Kidney (tissue), 14 donors: ENCODE measurements around the gene QSER1. TPM values are rescaled to one million over a fixed set of nuclear protein-coding genes. Genes with fewer than 3 reads are reported as not detected.
"Not testable (repeated sequence)": the region's sequence is repeated elsewhere in the genome, so short reads cannot be mapped to it uniquely, and the experiment has no call there.

Experiments used
- DNase-seq, 5 donors: peaks; one replicate each; pipeline ENCODE4 v3.0.0-alpha.2; 2013 to 2020
- FAIRE-seq: peaks from 2 replicates; lab custom pipeline; 2012; peaks lifted over from hg19 to GRCh38; lab: Jason Lieb, UNC
- H3K27ac ChIP-seq, 2 donors: one replicate each; pipeline ENCODE4 v1.7.0; 2013; ENCODE audit warnings: low read depth in 2 of 2, low read length in 2 of 2, inconsistent platforms in 1 of 2
- H3K27me3 ChIP-seq: one replicate; pipeline ENCODE4 v1.7.1; 2013; ENCODE audit warnings: low read length, inconsistent platforms; ENCODE audit not compliant: control insufficient read depth, insufficient read depth
- H3K36me3 ChIP-seq, 3 donors: one replicate each; pipeline versions ENCODE4 v1.7.0 to v1.7.1; 2013; ENCODE audit warnings: low read length in 3 of 3, control low read depth in 1 of 3, inconsistent platforms in 1 of 3; ENCODE audit not compliant: insufficient read depth in 3 of 3, control insufficient read depth in 2 of 3
- H3K4me1 ChIP-seq, 3 donors: one replicate each; pipeline versions ENCODE4 v1.7.0 to v1.7.1; 2013; ENCODE audit warnings: low read length in 3 of 3, inconsistent platforms in 1 of 3, low read depth in 1 of 3; ENCODE audit not compliant: control insufficient read depth in 2 of 3, insufficient read depth in 2 of 3
- H3K4me3 ChIP-seq, 3 donors: one replicate each; pipeline versions ENCODE4 v1.7.0 to v1.8.1; 2013; ENCODE audit warnings: low read length in 3 of 3, control low read depth in 1 of 3, inconsistent platforms in 1 of 3
- H3K9ac ChIP-seq, 3 donors: one replicate each; pipeline versions ENCODE4 v1.7.0 to v1.7.1; 2013; ENCODE audit warnings: low read length in 3 of 3, control low read depth in 1 of 3, inconsistent platforms in 1 of 3
- H3K9me3 ChIP-seq, 3 donors: one replicate each; pipeline versions ENCODE4 v1.7.0 to v1.7.1; 2013; ENCODE audit warnings: low read length in 3 of 3, control low read depth in 1 of 3, inconsistent platforms in 1 of 3; ENCODE audit not compliant: control insufficient read depth in 2 of 3, insufficient read depth in 1 of 3
- CTCF ChIP-seq: IDR thresholded peaks from 3 replicates; pipeline ENCODE4 v1.5.1; 2012; ENCODE audit warnings: mild to moderate bottlenecking, moderate library complexity, borderline replicate concordance; ENCODE audit not compliant: insufficient read depth; ENCODE audit errors: extremely low read depth
- intact Hi-C: fragments of 100-400 bp; cut with DNase I; formaldehyde crosslinking; loops from one replicate; pipeline ENCODE4 v1.11.1; 2022
- polyA plus RNA-seq: library from polyadenylated mRNA; stranded (reverse); fragments of 350-450 nt; fragmentation: Illumina TruSeq; extraction: RNeasy Lipid Tissue Mini Kit (QIAGEN cat#74804); gene quantifications from one replicate; pipeline ENCODE4 v1.2.3, GENCODE V29; 2014; ENCODE audit warnings: low read depth, low replicate concordance; ENCODE audit not compliant: insufficient read depth
- total RNA-seq: library from RNA; stranded (reverse); fragmentation: NEBNext Ultra II Directional; extraction: Animal tissue kit (Norgen Biotek cat#: 25700); gene quantifications from one replicate; pipeline ENCODE4 v1.2.1, GENCODE V29; 2021
- donor health status: control.
- donor health status: control.
- donor health status: control.
- donor health status: control.
- donor health status: control.
- donor health status: DM: yes; HTN: yes; CAD: no.
- donor health status: Normal renal cell carcinoma (clear cell type).

The QSER1 gene
- total and polyA plus RNA-seq, 2 donors from 2014 or later, result 2.8 to 27.4 TPM

GRCh38 chr11:33027846-33028536 lies 135.4 kb downstream of the QSER1 start:
- no peaks in the 10 kb centered on the region for H3K27me3 ChIP-seq
- no peaks in the 10 kb centered on the region for H3K9me3 ChIP-seq
- TF ChIP-seq CTCF, result no peak
- DNase-seq (no peak), FAIRE-seq (no peak)
- H3K4me3 ChIP-seq, result no peak overlapping the region
- H3K36me3 ChIP-seq, result no peaks in the 10 kb centered on the region
- H3K9ac ChIP-seq, result no peak overlapping the region
- intact Hi-C loops, result no loop called here
- no peaks in the 10 kb centered on the region for H3K4me1 ChIP-seq
- H3K27ac ChIP-seq, result no peak overlapping the region

- no peaks in the 10 kb centered on the region for H3K36me3 ChIP-seq
- intact Hi-C loops, result no loop called here
- H3K4me1 ChIP-seq, result no peaks in the 10 kb centered on the region
- H3K9ac ChIP-seq, result no peak overlapping the region
- H3K27me3 ChIP-seq, result no peaks in the 10 kb centered on the region
- H3K9me3 ChIP-seq, result no peaks in the 10 kb centered on the region
- no peak for FAIRE-seq
- TF ChIP-seq CTCF, result no peak
- no peak for DNase-seq
- H3K27ac ChIP-seq, result no peak overlapping the region
- H3K4me3 ChIP-seq, result no peak overlapping the region
Observed at GRCh38 chr11:33028537-33028914, 135.9 kb downstream of the QSER1 start.

GRCh38 chr11:33029218-33029617 lies 136.6 kb downstream of the QSER1 start:
- peak in 3 of 5 donors; percentile 27 to 34 (median 32) for DNase-seq
- H3K4me3 ChIP-seq, H3K4me1 ChIP-seq, H3K36me3 ChIP-seq, H3K27me3 ChIP-seq, H3K9ac ChIP-seq, intact Hi-C loops, H3K27ac ChIP-seq, H3K9me3 ChIP-seq, FAIRE-seq: not testable (repeated sequence)

Other genes starting within 250 kb of the QSER1 start
- gene CCDC73, start 98.1 kb upstream of the QSER1 start, total RNA-seq, result 0.25 TPM
- gene CCDC73, start 98.1 kb upstream of the QSER1 start, polyA plus RNA-seq, result 0.47 TPM
- gene PRRG4, start 62.9 kb upstream of the QSER1 start, total RNA-seq, result 18.4 TPM
- 6.4 TPM for gene PRRG4, start 62.9 kb upstream of the QSER1 start, polyA plus RNA-seq
- 2.4 TPM for gene DEPDC7, start 123.1 kb downstream of the QSER1 start, total RNA-seq
- gene DEPDC7, start 123.1 kb downstream of the QSER1 start, polyA plus RNA-seq, result 11.0 TPM
- 17.9 TPM for gene TCP11L1, start 146.8 kb downstream of the QSER1 start, total RNA-seq
- 4.0 TPM for gene TCP11L1, start 146.8 kb downstream of the QSER1 start, polyA plus RNA-seq